ENCODE data around the gene NAALADL1.

The NAALADL1 gene

GRCh38 chr11:64998690-64999431 lies 59.5 kb downstream of the NAALADL1 start:
- Mint-ChIP-seq H3K4me3 (peak overlapping the region; percentile 8), H3K27me3 (ENCODE audit: low read depth) (no peaks in the 10 kb centered on the region), H3K27ac (peak overlapping the region; percentile 75), H3K4me1 (ENCODE audit: low read depth) (peaks cover 23% of the 10 kb centered on the region), H3K36me3 (ENCODE audit: low read depth) (peaks cover 1% of the 10 kb centered on the region), H3K9me3 (no peaks in the 10 kb centered on the region)

DNA sequence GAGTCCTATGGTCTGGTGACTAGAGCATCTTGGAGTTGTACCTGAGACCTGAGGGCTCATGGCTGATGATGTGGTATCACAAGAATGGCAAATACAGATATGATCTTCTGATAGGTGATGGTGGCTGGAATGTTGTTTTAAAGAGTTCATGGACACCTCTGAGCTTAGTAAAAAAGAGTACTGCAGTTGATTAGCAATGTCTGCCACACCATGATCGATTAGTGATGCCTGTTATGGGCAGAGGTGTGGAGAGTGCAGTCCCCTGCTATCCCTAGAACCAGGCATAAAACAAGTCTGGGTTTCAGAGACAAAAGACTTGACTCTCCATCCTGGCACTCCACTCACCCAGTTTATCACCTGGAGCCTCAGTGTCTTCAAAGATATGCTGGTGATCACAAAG lies 60.2 kb downstream of the NAALADL1 start:
- Mint-ChIP-seq H3K9me3 (no peaks in the 10 kb centered on the region), H3K27me3 (ENCODE audit: low read depth) (no peaks in the 10 kb centered on the region), H3K4me3 (peak overlapping the region; percentile 8), H3K36me3 (ENCODE audit: low read depth) (peaks cover 1% of the 10 kb centered on the region), H3K4me1 (ENCODE audit: low read depth) (peaks cover 23% of the 10 kb centered on the region), H3K27ac (peak overlapping the region; percentile 75)

DNA sequence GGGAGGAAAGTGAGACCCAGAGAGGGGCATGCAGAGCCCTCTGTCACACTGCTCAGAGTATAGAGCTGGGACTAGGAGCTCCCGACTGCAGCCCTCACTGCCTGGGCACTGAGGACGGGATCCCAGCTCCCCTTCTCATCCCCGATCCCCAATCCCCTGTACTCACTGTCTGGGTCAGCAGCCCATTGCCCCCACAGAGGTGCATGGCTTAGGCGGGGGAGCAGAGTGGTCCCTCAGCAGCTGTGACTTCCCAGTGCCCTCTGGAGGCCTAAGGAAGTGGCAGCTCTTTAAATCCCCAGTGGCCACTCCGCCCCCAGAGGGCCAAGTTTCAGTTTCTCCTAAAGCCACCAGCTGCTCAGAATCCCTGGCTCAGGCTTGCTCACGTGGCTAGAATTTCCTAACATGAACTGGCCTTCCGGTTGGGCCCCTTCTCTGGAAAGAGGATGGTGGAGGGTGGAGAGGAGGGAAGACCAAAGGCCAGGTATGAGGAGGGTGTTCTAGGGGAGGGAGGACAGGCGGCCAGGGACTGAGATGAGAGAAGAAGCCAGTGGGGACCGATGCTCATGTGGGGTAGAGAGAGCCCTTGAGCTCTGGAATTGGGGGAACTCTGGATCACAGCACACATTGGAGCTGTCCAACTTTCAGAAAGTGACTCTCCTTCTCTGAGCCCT lies 61.5 kb downstream of the NAALADL1 start, which contains the start of gene BATF2:
Gene BATF2, minus strand, starts transcription at position 262 of the 671 bp plus-strand sequence. Its CDS starts 57 bp downstream, at position 205.
- Mint-ChIP-seq H3K4me1 (ENCODE audit: low read depth) (peaks cover 23% of the 10 kb centered on the region), H3K9me3 (no peaks in the 10 kb centered on the region), H3K27ac (peak within 1 kb of the TSS; percentile 50), H3K36me3 (ENCODE audit: low read depth) (peaks cover 1% of the 10 kb centered on the region), H3K27me3 (ENCODE audit: low read depth) (no peaks in the 10 kb centered on the region), H3K4me3 (no peak within 1 kb of the TSS)

- Mint-ChIP-seq H3K27ac (peak overlapping the region; percentile 50), H3K9me3 (no peaks in the 10 kb centered on the region), H3K4me1 (ENCODE audit: low read depth) (peaks cover 23% of the 10 kb centered on the region), H3K27me3 (ENCODE audit: low read depth) (no peaks in the 10 kb centered on the region), H3K36me3 (ENCODE audit: low read depth) (peaks cover 1% of the 10 kb centered on the region), H3K4me3 (no peak overlapping the region)
Measured at GRCh38 chr11:64996327-64996709, 62.0 kb downstream of the NAALADL1 start.

Measured in T-helper 1 cell treated with Interleukin-12 subunit alpha and Interleukin-12 subunit beta and Interleukin-4 antibody, amounts not matched to agents 30 μg/mL and 1 μg/mL, for 36 hours (primary cell).